GM12892 (cell line): ENCODE data around the gene GJC3.

Experiments used
- DNase-seq: peaks from one replicate; pipeline ENCODE4 v3.0.0; 2011; ENCODE audit not compliant: insufficient read length
- FAIRE-seq: peaks from 2 replicates; lab custom pipeline; 2011; peaks lifted over from hg19 to GRCh38; lab: Jason Lieb, UNC
- POLR2A ChIP-seq: IDR thresholded peaks from 2 replicates; pipeline ENCODE4 v1.6.1; 2011; ENCODE audit warnings: low read depth, low read length, control low read depth
- POLR2AphosphoS5 ChIP-seq: IDR thresholded peaks from 2 replicates; pipeline ENCODE4 v1.6.1; 2011; ENCODE audit warnings: low read depth, low read length, control low read depth
- TAF1 ChIP-seq: IDR thresholded peaks from 2 replicates; pipeline ENCODE4 v1.6.1; 2011; ENCODE audit warnings: low read depth, mild to moderate bottlenecking, control low read depth, low read length, borderline replicate concordance

The GJC3 gene

GRCh38 chr7:99881370-99881769 is 48.0 kb downstream of the GJC3 start:
- no peak for FAIRE-seq
- no peak for DNase-seq
- no peak for TF ChIP-seq POLR2A

DNA sequence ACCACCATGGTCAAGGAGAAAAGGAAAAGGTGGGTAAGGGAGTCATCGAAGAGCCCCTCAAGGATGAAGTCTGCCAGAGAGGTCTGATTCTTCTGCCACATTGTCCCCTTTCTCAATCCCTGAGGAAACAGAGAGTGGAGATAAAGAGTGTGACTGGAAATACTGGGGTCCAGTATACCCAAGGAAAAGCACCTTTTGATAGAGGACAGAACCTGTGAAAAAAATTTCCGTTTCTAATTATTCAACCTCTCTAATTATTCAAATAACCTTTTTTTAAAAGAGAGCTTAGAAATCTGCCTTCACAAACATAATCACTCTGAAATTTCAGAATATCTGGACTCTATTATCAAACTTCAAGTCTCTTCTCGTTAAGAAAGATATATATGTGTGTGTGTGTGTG is 52.5 kb downstream of the GJC3 start, which contains the start of gene OR2AE1:
TSS of gene OR2AE1 (minus strand) at position 101 of the 400 bp plus-strand sequence. CDS start at position 101, 0 bp downstream.
- FAIRE-seq: no peak

GRCh38 chr7:99876491-99876890 is 52.9 kb downstream of the GJC3 start:
- DNase-seq (no peak), FAIRE-seq (no peak)
- no peak for TF ChIP-seq TAF1
- TF ChIP-seq POLR2AphosphoS5: no peak
- TF ChIP-seq POLR2A: no peak

More for the DNA sequence above, 52.5 kb downstream of the GJC3 start, which contains the start of gene OR2AE1:
- no peak for TF ChIP-seq POLR2AphosphoS5
- no peak for TF ChIP-seq TAF1
- no peak for TF ChIP-seq POLR2A
- DNase-seq: no peak
